Activated CD4-positive, CD25-positive, alpha-beta regulatory T cell treated with anti-CD3 and anti-CD28 coated beads, Interleukin-2, amount 50 U/mL, for 72 hours (primary cell): Measurements from ENCODE around the gene RSPH1.
"Not testable (repeated sequence)": the region's sequence is repeated elsewhere in the genome, so short reads cannot be mapped to it uniquely, and the experiment has no call there.

ENCODE experiments used
- DNase-seq: peaks from one replicate; pipeline ENCODE4 v3.0.0; 2021

Gene RSPH1

GRCh38 chr21:42480736-42481135, 15.3 kb downstream of the RSPH1 start:
- no peak for DNase-seq

- no peak for DNase-seq
These were observed 16.4 kb downstream of the RSPH1 start for GRCh38 chr21:42479582-42479981.

- no peak for DNase-seq
These were observed 17.5 kb downstream of the RSPH1 start for GRCh38 chr21:42478504-42478903.

GRCh38 chr21:42476388-42477331, 19.4 kb downstream of the RSPH1 start:
- DNase-seq = no peak

- no peak for DNase-seq
These were observed 20.3 kb downstream of the RSPH1 start for GRCh38 chr21:42475526-42476387.

- no peak for DNase-seq
These were observed 21.0 kb downstream of the RSPH1 start for GRCh38 chr21:42475036-42475435.

GRCh38 chr21:42474043-42474831, 21.8 kb downstream of the RSPH1 start:
- DNase-seq = no peak

GRCh38 chr21:42473498-42474042, 22.5 kb downstream of the RSPH1 start:
- no peak for DNase-seq

GRCh38 chr21:42472521-42472920, 23.5 kb downstream of the RSPH1 start:
- DNase-seq = no peak

- DNase-seq = no peak
These were observed 24.2 kb downstream of the RSPH1 start for GRCh38 chr21:42471716-42472330.

GRCh38 chr21:42471206-42471605, 24.8 kb downstream of the RSPH1 start:
- no peak for DNase-seq

- DNase-seq = not testable (repeated sequence)
These were observed 26.3 kb downstream of the RSPH1 start for GRCh38 chr21:42469726-42470125.

GRCh38 chr21:42469272-42469671, 26.8 kb downstream of the RSPH1 start:
- DNase-seq = no peak

GRCh38 chr21:42468491-42469131, 27.4 kb downstream of the RSPH1 start:
- no peak for DNase-seq

- no peak for DNase-seq
These were observed 28.7 kb downstream of the RSPH1 start for GRCh38 chr21:42467140-42467983.

GRCh38 chr21:42466700-42467099, 29.3 kb downstream of the RSPH1 start:
- no peak for DNase-seq

- DNase-seq = no peak
These were observed 30.3 kb downstream of the RSPH1 start for GRCh38 chr21:42465803-42466127.

GRCh38 chr21:42465008-42465802, 30.8 kb downstream of the RSPH1 start:
- DNase-seq = no peak

GRCh38 chr21:42463861-42464515, 32.0 kb downstream of the RSPH1 start:
- DNase-seq = peak; percentile 62
